HFF-Myc (cell line): ENCODE results near the gene FAM153A.
"Not testable (repeated sequence)": the region's sequence is repeated elsewhere in the genome, so short reads cannot be mapped to it uniquely, and the experiment has no call there.

Source experiments
- DNase-seq: peaks from one replicate; pipeline ENCODE4 v3.0.0-alpha.2; 2011; ENCODE audit warnings: low read depth; ENCODE audit errors: extremely low read depth
- H3K4me3 ChIP-seq: replicated peaks from 2 replicates; pipeline ENCODE4 v1.5.1; 2011; ENCODE audit warnings: low read depth, mild to moderate bottlenecking, control low read depth, low read length

FAM153A gene

GRCh38 chr5:177763737-177764508, 18.8 kb downstream of the FAM153A start:
- not testable (repeated sequence) for H3K4me3 ChIP-seq, DNase-seq

DNA sequence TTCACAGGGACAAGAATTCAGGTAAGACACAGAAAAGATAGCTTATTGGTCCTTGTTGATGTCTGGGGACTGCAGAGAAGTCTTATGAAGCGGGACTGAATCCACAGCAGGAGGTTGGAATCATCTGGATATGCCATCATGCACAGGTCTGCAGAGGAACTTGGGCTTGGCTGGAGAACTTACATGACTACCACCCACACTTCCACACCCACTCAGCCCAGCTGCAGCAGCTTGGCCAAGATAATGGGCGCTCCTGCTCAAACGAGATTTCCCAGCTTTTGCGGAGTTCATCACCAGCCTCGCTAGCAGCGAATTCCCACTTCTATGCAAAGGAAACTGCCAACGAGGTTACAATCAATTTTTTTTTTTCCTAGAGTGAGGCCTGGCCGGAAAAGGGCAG, 21.7 kb downstream of the FAM153A start:
- not testable (repeated sequence) for DNase-seq, H3K4me3 ChIP-seq

DNA sequence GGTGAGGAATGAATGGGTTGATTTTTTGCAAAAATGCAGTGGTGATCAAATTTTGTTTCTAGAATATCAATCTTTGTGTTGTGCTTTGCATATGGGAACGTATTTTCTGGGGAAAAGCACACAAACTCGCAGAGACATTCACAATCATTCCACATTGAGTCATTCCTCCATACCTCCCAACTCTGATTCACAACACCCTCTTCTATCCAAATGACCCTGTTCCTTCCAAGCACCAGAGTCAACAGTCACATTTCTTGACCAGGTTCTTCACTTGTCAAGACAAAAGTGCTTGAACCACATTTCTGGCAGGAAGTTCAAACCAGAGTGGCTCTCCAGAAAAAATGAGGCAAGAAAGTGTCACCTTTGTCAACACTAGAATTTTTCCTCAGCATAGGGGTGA, 35.3 kb downstream of the FAM153A start:
- DNase-seq, H3K4me3 ChIP-seq: not testable (repeated sequence)

DNA sequence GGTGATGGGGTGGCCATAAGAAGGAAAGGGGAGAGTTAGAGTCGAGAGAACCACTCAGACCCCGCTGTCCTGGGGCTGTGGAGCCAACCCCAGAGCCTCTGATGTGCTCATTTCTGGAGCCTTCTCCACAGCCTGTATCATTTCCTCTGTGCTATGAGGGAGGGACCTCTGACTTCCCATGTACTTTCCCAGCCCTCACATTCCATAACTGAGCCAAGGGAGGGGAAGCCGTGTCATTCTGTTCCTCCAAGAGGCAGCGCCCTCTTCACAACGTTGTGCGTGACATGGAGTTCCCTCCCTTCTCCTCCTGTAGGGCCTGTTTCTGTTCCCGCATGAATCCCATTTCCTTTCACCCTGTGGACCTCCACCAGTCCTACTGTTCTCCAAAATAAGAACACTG, 57.8 kb downstream of the FAM153A start:
- not testable (repeated sequence) for DNase-seq, H3K4me3 ChIP-seq

- not testable (repeated sequence) for DNase-seq, H3K4me3 ChIP-seq
Observed at GRCh38 chr5:177723831-177724485, 58.7 kb downstream of the FAM153A start.

DNA sequence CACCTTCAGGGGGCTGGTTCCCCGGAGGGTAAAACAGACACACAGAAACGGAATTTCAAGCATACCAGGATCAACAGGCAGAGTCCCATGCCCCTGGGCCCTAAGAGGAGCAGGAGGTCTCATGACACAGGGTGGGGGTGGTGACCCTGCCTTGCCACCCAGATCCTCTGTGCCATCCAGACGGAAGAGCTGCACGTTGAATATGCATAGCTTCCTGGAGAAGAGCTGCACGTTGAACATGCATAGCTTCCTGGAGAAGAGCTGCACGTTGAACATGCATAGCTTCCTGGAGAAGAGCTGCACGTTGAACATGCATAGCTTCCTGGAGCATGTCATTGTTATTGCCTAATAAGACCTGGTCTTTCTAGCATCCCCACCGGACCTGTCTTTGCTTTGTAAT, 59.9 kb downstream of the FAM153A start:
- not testable (repeated sequence) for DNase-seq, H3K4me3 ChIP-seq

DNA sequence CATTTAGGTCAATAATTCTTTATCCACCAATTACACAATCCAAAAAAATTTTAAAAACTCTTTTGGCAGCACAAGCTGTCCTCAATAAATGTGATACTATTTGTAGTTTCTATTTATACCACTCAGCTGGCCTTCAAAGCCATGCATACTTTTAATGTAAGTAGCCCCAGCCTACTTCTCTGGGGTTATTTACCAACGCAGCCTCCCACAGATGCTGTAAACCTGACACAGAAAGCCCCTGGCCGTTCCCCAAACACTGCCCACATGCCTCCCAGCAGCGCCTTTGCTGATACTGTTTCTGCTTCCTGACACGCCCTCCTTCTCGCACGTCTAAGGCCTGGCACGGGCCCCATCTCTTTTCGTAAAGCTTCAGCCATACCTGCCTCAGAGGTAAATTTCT, 62.7 kb downstream of the FAM153A start:
- not testable (repeated sequence) for DNase-seq

DNA sequence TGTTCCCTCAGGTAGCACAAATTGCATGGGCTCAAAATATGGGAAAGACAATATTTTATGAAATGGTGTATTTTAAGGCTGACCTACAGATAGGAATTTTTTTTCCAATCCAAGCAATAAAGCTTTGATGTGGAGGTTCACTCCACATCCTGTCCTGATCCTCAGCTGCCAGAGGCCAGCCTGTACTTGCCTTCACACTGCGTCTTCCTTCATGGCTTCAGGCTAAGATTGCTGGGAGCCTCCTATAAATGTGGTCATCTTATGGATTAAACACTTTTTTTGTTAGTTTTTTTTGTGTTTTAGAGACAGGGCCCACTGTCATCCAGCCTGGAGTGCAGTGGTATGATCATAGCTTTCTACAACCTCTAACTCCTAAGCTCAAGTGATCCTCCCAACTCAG, 67.3 kb downstream of the FAM153A start:
- not testable (repeated sequence) for H3K4me3 ChIP-seq, DNase-seq

More for the DNA sequence above, 62.7 kb downstream of the FAM153A start:
- not testable (repeated sequence) for H3K4me3 ChIP-seq

DNA sequence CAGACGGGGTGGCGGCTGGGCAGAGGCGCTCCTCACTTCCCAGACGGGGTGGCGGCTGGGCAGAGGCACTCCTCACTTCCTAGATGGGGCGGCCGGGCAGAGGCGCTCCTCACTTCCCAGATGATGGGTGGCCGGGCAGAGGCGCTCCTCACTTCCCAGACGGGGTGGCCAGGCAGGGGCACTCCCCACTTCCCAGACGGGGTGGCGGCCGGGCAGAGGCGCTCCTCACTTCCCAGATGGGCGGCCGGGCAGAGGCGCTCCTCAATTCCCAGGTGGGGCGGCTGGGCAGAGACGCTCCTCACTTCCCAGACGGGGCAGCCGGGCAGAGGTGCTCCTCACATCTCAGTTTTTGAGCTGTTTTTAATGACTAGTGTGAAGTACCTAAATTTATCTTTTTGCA, 86.6 kb downstream of the FAM153A start:
- DNase-seq, H3K4me3 ChIP-seq: not testable (repeated sequence)

DNA sequence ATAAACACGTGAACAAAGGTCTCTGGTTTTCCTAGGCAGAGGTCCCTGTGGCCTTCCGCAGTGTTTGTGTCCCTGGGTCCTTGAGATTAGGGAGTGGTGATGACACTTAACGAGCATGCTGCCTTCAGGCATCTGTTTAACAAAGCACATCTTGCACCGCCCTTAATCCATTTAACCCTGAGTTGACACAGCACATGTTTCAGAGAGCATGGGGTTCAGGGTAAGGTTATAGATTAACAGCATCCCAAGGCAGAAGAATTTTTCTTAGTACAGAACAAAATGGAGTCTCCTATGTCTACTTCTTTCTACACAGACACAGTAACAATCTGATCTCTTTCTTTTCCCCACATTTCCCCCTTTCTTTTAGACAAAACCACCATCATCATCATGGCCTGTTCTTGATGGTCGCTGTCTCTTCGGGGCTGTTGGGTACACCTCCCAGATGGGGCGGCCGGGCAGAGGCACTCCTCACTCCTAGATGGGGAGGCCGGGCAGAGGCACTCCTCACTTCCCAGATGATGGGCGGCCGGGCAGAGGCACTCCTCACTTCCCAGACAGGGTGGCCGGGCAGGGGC, 87.3 kb downstream of the FAM153A start:
- not testable (repeated sequence) for DNase-seq, H3K4me3 ChIP-seq

DNA sequence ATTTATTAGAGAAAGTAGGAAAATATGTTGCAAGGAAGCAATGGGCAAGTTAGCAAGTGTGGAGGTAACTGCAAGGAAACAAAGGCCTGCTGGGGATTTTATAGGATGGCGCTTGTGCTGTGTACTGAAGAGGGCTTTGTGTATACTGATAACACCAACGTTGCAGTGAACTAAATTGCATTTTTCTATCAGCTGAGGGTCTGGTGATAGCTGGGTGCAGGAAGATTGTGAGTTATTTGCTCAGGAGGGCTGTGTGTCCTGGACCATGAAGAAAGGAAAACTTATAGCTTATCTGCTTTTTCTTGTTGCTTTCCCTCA, 88.2 kb downstream of the FAM153A start:
- DNase-seq: not testable (repeated sequence)

DNA sequence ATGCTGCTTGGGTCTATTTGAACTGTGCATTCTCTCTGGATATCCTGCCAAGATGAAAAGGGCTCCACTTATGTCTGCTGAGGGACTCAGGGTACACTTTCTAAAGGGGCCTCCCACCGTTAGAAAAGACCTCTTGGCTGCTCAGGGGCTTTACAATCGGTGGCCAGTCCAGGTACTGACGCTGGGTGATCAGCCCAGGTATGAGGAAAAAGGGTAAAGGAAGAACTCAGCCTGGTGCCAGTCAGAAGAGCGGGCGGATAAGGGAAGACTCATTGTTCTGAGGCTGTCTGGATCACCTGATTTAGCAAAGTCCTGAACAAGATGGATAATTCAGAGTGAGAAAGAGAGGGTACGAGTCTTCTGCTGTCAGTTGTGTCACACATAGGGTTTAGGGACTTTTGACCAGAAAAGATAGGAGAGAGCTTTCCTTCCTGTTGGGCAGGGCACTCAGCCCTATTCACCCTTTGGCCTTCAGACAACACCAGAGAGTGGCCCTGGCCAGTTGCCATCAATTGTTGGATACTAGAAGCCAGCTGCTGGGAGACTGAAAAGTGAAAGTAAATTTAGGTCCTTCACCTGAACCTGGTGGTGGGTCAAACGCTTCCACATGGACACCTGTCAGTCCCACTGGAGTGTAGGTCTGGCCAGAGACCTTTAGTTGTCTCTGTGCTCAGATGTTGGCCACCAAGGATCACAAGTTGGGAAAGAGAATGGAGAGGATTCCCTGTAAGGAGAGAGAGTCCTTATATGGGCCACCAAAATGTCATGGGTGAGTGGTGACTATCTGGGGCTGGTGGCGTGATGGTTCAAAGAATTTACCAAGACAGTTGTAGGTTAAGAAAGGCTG, 88.8 kb downstream of the FAM153A start:
- not testable (repeated sequence) for DNase-seq, H3K4me3 ChIP-seq

More for the DNA sequence above, 88.2 kb downstream of the FAM153A start:
- not testable (repeated sequence) for H3K4me3 ChIP-seq

DNA sequence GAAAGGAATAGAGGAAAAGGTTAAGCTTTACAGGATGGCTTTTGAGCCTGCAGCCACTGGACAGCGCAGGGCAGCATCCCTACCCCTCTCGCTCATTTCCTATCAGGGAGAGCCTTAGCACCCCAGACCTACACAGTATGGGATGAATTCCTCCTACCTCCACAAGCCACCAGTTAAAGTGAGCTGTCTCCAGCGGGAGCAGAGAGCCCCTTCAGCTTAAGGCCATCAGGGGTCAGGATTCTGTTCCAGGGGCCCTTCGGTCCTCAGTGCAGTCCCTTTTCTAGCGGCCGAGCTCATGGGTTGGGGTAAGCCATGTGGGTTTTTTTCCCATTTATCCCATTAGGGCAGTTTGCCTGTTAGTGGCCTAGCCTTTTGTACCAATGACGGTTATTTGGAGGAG, 89.7 kb downstream of the FAM153A start:
- H3K4me3 ChIP-seq, DNase-seq: not testable (repeated sequence)

DNA sequence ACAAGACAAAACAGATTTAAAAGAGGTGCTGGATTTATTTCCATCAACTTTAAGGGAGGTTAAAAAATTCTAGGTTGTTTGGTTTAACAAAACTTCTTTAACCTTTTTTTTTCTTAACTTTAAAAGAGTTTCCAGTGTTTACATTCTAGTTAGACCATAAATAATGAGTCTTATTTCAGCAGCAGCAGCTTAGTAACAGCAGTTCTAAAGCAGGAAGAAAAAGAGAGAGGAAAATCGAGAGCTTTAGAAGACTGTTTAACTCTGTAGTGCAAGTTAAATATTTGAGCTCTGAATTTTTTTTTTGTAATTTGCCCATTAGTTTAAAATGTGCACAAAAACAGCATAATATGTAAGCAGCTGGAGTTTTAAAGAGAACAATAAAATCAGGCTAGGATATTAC, 90.2 kb downstream of the FAM153A start:
- not testable (repeated sequence) for H3K4me3 ChIP-seq, DNase-seq

DNA sequence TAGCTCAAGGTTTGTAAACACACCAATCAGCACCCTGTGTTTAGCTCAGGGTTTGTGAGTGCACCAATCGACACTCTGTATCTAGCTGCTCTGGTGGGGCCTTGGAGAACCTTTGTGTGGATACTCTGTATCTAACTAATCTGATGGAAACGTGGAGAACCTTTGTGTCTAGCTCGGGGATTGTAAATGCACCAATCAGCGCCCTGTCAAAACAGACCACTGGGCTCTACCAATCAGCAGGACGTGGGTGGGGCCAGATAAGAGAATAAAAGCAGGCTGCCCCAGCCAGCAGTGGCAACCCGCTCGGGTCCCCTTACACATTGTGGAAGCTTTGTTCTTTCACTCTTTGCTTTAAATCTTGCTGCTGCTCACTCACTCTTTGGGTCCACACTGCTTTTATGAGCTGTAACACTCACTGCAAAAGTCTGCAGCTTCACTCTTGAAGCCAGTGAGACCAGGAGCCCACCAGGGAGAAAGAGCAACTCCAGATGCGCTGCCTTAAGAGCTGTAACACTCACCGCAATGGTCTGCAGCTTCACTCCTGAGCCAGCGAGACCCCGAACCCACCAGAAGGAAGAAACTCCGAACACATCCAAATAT, 93.6 kb downstream of the FAM153A start:
- DNase-seq, H3K4me3 ChIP-seq: not testable (repeated sequence)

DNA sequence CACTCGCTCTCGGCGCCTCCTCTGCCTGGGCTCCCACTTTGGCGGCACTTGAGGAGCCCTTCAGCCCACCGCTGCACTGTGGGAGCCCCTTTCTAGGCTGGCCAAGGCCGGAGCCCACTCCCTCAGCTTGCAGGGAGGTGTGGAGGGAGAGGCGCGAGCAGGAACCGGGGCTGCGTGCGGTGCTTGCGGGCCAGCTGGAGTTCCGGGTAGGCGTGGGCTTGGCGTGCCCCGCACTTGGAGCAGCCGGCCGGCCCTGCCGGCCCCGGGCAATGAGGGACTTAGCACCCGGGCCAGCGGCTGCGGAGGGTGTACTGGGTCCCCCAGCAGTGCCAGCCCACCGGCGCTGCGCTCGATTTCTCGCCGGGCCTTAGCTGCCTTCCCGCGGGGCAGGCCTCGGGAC, 94.6 kb downstream of the FAM153A start:
- not testable (repeated sequence) for H3K4me3 ChIP-seq, DNase-seq

DNA sequence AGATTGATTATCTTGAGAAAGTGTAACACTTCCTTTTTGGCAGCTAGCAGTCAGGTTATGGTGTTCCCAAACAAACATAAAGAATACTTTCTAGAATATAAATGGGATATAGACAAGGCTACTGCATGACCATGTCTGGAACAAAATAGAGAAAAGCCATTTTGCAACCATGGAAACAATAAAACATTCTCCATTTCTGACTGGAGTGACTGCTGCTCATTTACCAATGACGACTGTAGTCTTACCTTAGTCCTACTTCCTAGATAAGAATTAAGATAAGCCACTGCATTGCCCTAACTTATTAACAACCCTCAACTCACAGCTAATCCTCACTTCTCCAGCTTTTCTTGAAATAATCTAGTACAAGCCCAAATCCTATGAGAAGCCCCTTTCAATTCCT, 100.8 kb downstream of the FAM153A start:
- H3K4me3 ChIP-seq, DNase-seq: not testable (repeated sequence)
